GM12891 (cell line): ENCODE results near the gene HTR1D.
A peak's percentile ranks its signal among the peaks of the same experiment; 100 is the strongest.
"Not testable (repeated sequence)": the region's sequence is repeated elsewhere in the genome, so short reads cannot be mapped to it uniquely, and the experiment has no call there.

ENCODE experiments used
- DNase-seq: peaks from one replicate; pipeline ENCODE4 v3.0.0; 2011; ENCODE audit warnings: low spot score; ENCODE audit not compliant: insufficient read length
- FAIRE-seq: peaks from 2 replicates; lab custom pipeline; 2011; peaks lifted over from hg19 to GRCh38; lab: Jason Lieb, UNC
- PAX5 ChIP-seq: IDR thresholded peaks from 2 replicates; pipeline ENCODE4 v1.6.1; 2011; ENCODE audit warnings: low read length, moderate library complexity, mild to moderate bottlenecking; ENCODE audit not compliant: insufficient read depth, severe bottlenecking
- POLR2A ChIP-seq: IDR thresholded peaks from 2 replicates; pipeline ENCODE4 v1.6.1; 2011; ENCODE audit warnings: low read depth, low read length, control low read depth
- POLR2AphosphoS5 ChIP-seq: IDR thresholded peaks from 2 replicates; pipeline ENCODE4 v1.6.1; 2011; ENCODE audit warnings: low read depth, low read length, control low read depth
- POU2F2 ChIP-seq: IDR thresholded peaks from 2 replicates; pipeline ENCODE4 v1.6.1; 2011; ENCODE audit warnings: low read depth, mild to moderate bottlenecking, control low read depth, low read length, moderate library complexity
- SPI1 ChIP-seq: IDR thresholded peaks from 2 replicates; pipeline ENCODE4 v1.6.1; 2011; ENCODE audit warnings: low read depth, low read length, control low read depth
- TAF1 ChIP-seq: IDR thresholded peaks from 2 replicates; pipeline ENCODE4 v1.6.1; 2011; ENCODE audit warnings: low read depth, low read length, control low read depth

The HTR1D gene

GRCh38 chr1:23221107-23221506 is 3.8 kb upstream of the HTR1D start:
- no peak for TF ChIP-seq TAF1
- TF ChIP-seq PAX5 = no peak
- TF ChIP-seq SPI1 = no peak
- TF ChIP-seq POLR2A = no peak
- TF ChIP-seq POLR2AphosphoS5 = no peak
- no peak for TF ChIP-seq POU2F2
- DNase-seq (no peak), FAIRE-seq (no peak)

GRCh38 chr1:23216771-23217420 is 406 bp downstream of the HTR1D start:
- FAIRE-seq (no peak), DNase-seq (peak; percentile 54)
- no peak for TF ChIP-seq TAF1
- no peak for TF ChIP-seq PAX5
- TF ChIP-seq POLR2A = no peak
- TF ChIP-seq SPI1 = no peak
- TF ChIP-seq POLR2AphosphoS5 = no peak
- no peak for TF ChIP-seq POU2F2

GRCh38 chr1:23215751-23216449 is 1.4 kb downstream of the HTR1D start:
- TF ChIP-seq POU2F2 = no peak
- DNase-seq = no peak

GRCh38 chr1:23215291-23215690 is 2.0 kb downstream of the HTR1D start:
- TF ChIP-seq POU2F2 (no peak), POLR2AphosphoS5 (no peak), SPI1 (no peak), POLR2A (no peak), PAX5 (no peak), TAF1 (no peak)
- FAIRE-seq (no peak), DNase-seq (no peak)

More at GRCh38 chr1:23215751-23216449, 1.4 kb downstream of the HTR1D start:
- no peak for FAIRE-seq

- no peak for FAIRE-seq
- no peak for DNase-seq
- TF ChIP-seq POU2F2 = no peak
- no peak for TF ChIP-seq SPI1
- no peak for TF ChIP-seq PAX5
- TF ChIP-seq POLR2AphosphoS5 = no peak
- TF ChIP-seq TAF1 = no peak
- TF ChIP-seq POLR2A = no peak
Measured at GRCh38 chr1:23214640-23215039, 2.7 kb downstream of the HTR1D start.

GRCh38 chr1:23211955-23212354 is 5.3 kb downstream of the HTR1D start:
- FAIRE-seq = no peak

GRCh38 chr1:23210963-23211362 is 6.3 kb downstream of the HTR1D start:
- no peak for FAIRE-seq
- TF ChIP-seq POLR2AphosphoS5 = no peak
- TF ChIP-seq TAF1 = no peak
- no peak for TF ChIP-seq SPI1
- no peak for TF ChIP-seq POLR2A
- TF ChIP-seq PAX5 = no peak
- TF ChIP-seq POU2F2 = no peak
- no peak for DNase-seq

More at GRCh38 chr1:23211955-23212354, 5.3 kb downstream of the HTR1D start:
- DNase-seq = no peak
- TF ChIP-seq PAX5 = no peak
- TF ChIP-seq POU2F2 = no peak
- no peak for TF ChIP-seq SPI1
- TF ChIP-seq POLR2AphosphoS5 = no peak
- no peak for TF ChIP-seq TAF1
- no peak for TF ChIP-seq POLR2A

- FAIRE-seq (no peak), DNase-seq (no peak)
- TF ChIP-seq POLR2AphosphoS5 = no peak
- TF ChIP-seq PAX5 = no peak
- TF ChIP-seq TAF1 = no peak
- TF ChIP-seq POLR2A = no peak
- no peak for TF ChIP-seq POU2F2
- no peak for TF ChIP-seq SPI1
Measured at GRCh38 chr1:23210351-23210785, 6.9 kb downstream of the HTR1D start.

GRCh38 chr1:23209770-23210169 is 7.5 kb downstream of the HTR1D start:
- FAIRE-seq = no peak
- TF ChIP-seq TAF1 (no peak), SPI1 (no peak), POU2F2 (no peak), POLR2A (no peak), PAX5 (no peak), POLR2AphosphoS5 (no peak)
- DNase-seq = no peak

- FAIRE-seq (no peak), DNase-seq (no peak)
- TF ChIP-seq POU2F2 = no peak
- no peak for TF ChIP-seq SPI1
- TF ChIP-seq TAF1 = no peak
- no peak for TF ChIP-seq POLR2AphosphoS5
Measured at GRCh38 chr1:23208527-23208926, 8.8 kb downstream of the HTR1D start.

GRCh38 chr1:23207733-23208132 is 9.6 kb downstream of the HTR1D start:
- FAIRE-seq = not testable (repeated sequence)

More at GRCh38 chr1:23207733-23208132, 9.6 kb downstream of the HTR1D start:
- DNase-seq = not testable (repeated sequence)
